K562 (cell line): ENCODE results near the gene SYMPK. TPM values are rescaled to one million over a fixed set of nuclear protein-coding genes. Genes with fewer than 3 reads are reported as not detected.

Source experiments
- BCL6 ChIP-seq: fragments of 250-450 bp; sonication (Bioruptor Pico); IDR thresholded peaks from 2 replicates; pipeline ENCODE4 v1.4.0; 2020
- BRD9 ChIP-seq: fragments of 450-650 bp; IDR thresholded peaks from 2 replicates; pipeline ENCODE4 v1.6.1; 2018; ENCODE audit warnings: low read depth; ENCODE audit not compliant: partially characterized antibody
- CBX1 ChIP-seq: sonication (generic); IDR thresholded peaks from 2 replicates; pipeline ENCODE4 v1.6.1; 2016; ENCODE audit warnings: antibody characterized with exemption, low read depth, mild to moderate bottlenecking
- CC2D1A ChIP-seq: fragments of 450-650 bp; IDR thresholded peaks from 2 replicates; pipeline ENCODE4 v1.6.1; 2017; ENCODE audit warnings: mild to moderate bottlenecking
- CXXC5 ChIP-seq: fragments of 250-450 bp; sonication (Bioruptor Pico); IDR thresholded peaks from 2 replicates; pipeline ENCODE4 v1.8.0; 2022; ENCODE audit warnings: inconsistent platforms, mild to moderate bottlenecking, moderate library complexity
- EGR1 ChIP-seq: fragments of 450-650 bp; conservative IDR thresholded peaks from 2 replicates; pipeline ENCODE4 v1.6.1; 2017; ENCODE audit warnings: mild to moderate bottlenecking
- ELF2 ChIP-seq: fragments of 250-450 bp; sonication (Bioruptor Pico); IDR thresholded peaks from 2 replicates; pipeline ENCODE4 v1.5.0; 2021; ENCODE audit warnings: mild to moderate bottlenecking
- GABPB1 ChIP-seq: sonication (generic); formaldehyde crosslinking; IDR thresholded peaks from 2 replicates; pipeline ENCODE4 v1.8.0; 2022; ENCODE audit warnings: mild to moderate bottlenecking, missing genetic modification reagents
- HNRNPLL ChIP-seq: fragments of 200-400 bp; formaldehyde crosslinking; IDR thresholded peaks from 2 replicates; pipeline ENCODE4 v1.6.1; 2017; ENCODE audit warnings: low read length, low read depth, mild to moderate bottlenecking; ENCODE audit not compliant: poor library complexity, severe bottlenecking
- IRF2 ChIP-seq: sonication (generic); formaldehyde crosslinking; IDR thresholded peaks from 2 replicates; pipeline ENCODE4 v1.8.1; 2022; ENCODE audit warnings: mild to moderate bottlenecking, missing genetic modification reagents
- MEF2A ChIP-seq: IDR thresholded peaks from 2 replicates; pipeline ENCODE4 v1.6.1; 2011; ENCODE audit warnings: low read depth, mild to moderate bottlenecking, low read length, moderate library complexity; ENCODE audit not compliant: control insufficient read depth
- MTA3 ChIP-seq: fragments of 450-650 bp; formaldehyde crosslinking; IDR thresholded peaks from 2 replicates; pipeline ENCODE4 v1.6.1; 2017; ENCODE audit warnings: mild to moderate bottlenecking, borderline replicate concordance
- NCOA4 ChIP-seq: fragments of 450-650 bp; IDR thresholded peaks from 2 replicates; pipeline ENCODE4 v1.6.1; 2018; ENCODE audit warnings: mild to moderate bottlenecking; ENCODE audit not compliant: partially characterized antibody
- NFIX ChIP-seq: fragments of 250-450 bp; sonication (Bioruptor Pico); IDR thresholded peaks from 2 replicates; pipeline ENCODE4 v1.4.0; 2020; ENCODE audit warnings: low read depth, mild to moderate bottlenecking, moderate library complexity
- NR2C1 ChIP-seq, 2 experiments: fragments of 450-650 bp; IDR thresholded peaks; 2 replicates each; pipeline ENCODE4 v1.6.1; 2017; ENCODE audit warnings: mild to moderate bottlenecking in 2 of 2, antibody characterized with exemption in 1 of 2, inconsistent platforms in 1 of 2, missing compliant biosample characterization in 1 of 2, missing genetic modification characterization in 1 of 2
- NR4A1 ChIP-seq, 2 experiments: fragments of 250-450 bp in 1 of 2; fragments of 450-650 bp in 1 of 2; sonication (Bioruptor Pico) in 1 of 2; IDR thresholded peaks; 2 replicates each; pipeline versions ENCODE4 v1.4.0 to v1.6.1; 2016 to 2020; ENCODE audit warnings: mild to moderate bottlenecking in 2 of 2, missing compliant biosample characterization in 1 of 2, missing genetic modification characterization in 1 of 2, moderate library complexity in 1 of 2
- POLR3A ChIP-seq: IDR thresholded peaks from 2 replicates; pipeline ENCODE4 v1.6.1; 2011; ENCODE audit warnings: borderline replicate concordance, mild to moderate bottlenecking, moderate library complexity; ENCODE audit not compliant: insufficient read length, insufficient read depth; ENCODE audit errors: extremely low read depth
- PPARD ChIP-seq: fragments of 250-450 bp; sonication (Bioruptor Pico); IDR thresholded peaks from 2 replicates; pipeline ENCODE4 v1.8.0; 2022; ENCODE audit warnings: inconsistent platforms, mild to moderate bottlenecking, moderate library complexity
- RBM25 ChIP-seq: fragments of 200-400 bp; formaldehyde crosslinking; IDR thresholded peaks from 2 replicates; pipeline ENCODE4 v1.6.1; 2018; ENCODE audit warnings: low read length, low read depth, moderate library complexity; ENCODE audit not compliant: severe bottlenecking
- SNIP1 ChIP-seq: fragments of 450-650 bp; IDR thresholded peaks from 2 replicates; pipeline ENCODE4 v1.7.1; 2017; ENCODE audit warnings: low read depth, mild to moderate bottlenecking
- TAF9B ChIP-seq: fragments of 450-650 bp; IDR thresholded peaks from 2 replicates; pipeline ENCODE4 v1.6.1; 2018; ENCODE audit warnings: mild to moderate bottlenecking; ENCODE audit not compliant: partially characterized antibody
- TEAD4 ChIP-seq, 2 experiments: sonication (generic) in 1 of 2; formaldehyde crosslinking in 1 of 2; IDR thresholded peaks; 2 replicates each; pipeline versions ENCODE4 v1.6.1 to v1.8.0; 2012 to 2022; ENCODE audit warnings: borderline replicate concordance in 1 of 2, inconsistent platforms in 1 of 2, low read length in 1 of 2, mild to moderate bottlenecking in 1 of 2, missing genetic modification reagents in 1 of 2
- ZNF124 ChIP-seq: sonication (generic); formaldehyde crosslinking; IDR thresholded peaks from 2 replicates; pipeline ENCODE4 v1.8.1; 2022; ENCODE audit warnings: missing genetic modification reagents
- ZNF134 ChIP-seq: fragments of 250-450 bp; sonication (Bioruptor Pico); conservative IDR thresholded peaks from 2 replicates; pipeline ENCODE4 v1.4.0; 2020
- ZNF253 ChIP-seq: fragments of 250-450 bp; sonication (Bioruptor Pico); conservative IDR thresholded peaks from 2 replicates; pipeline ENCODE4 v1.6.1; 2021; ENCODE audit warnings: mild to moderate bottlenecking
- ZNF717 ChIP-seq: fragments of 250-450 bp; sonication (Bioruptor Pico); IDR thresholded peaks from 2 replicates; pipeline ENCODE4 v1.5.0; 2021
- polyA plus RNA-seq, 8 experiments: library from polyadenylated mRNA; depleted of rRNA in 4 of 8; stranded (reverse) in 5 of 8; unstranded in 3 of 8; fragments of >200 nt; fragmentation: Nextera tagmentation in 2 of 8; fragmentation: Illumina TruSeq in 1 of 8; extraction: Ambion mirVana in 2 of 8; extraction: Trizol in 1 of 8; gene quantifications; 2 replicates each; pipeline versions ENCODE4 v1.2.1 to v1.2.3, GENCODE V29; 2011 to 2014; ENCODE audit warnings: inconsistent platforms in 1 of 8, missing spikeins in 1 of 8
- total RNA-seq, 7 experiments: library from RNA; depleted of rRNA in 6 of 7; stranded (reverse); fragments of >200 nt in 6 of 7; fragmentation: Illumina TruSeq in 2 of 7; extraction: Trizol in 2 of 7; gene quantifications; 2 replicates each; pipeline versions ENCODE4 v1.2.1 to v1.2.3, GENCODE V29; 2011 to 2021; ENCODE audit warnings: low replicate concordance in 1 of 7
- TF ChIP-seq, protein P1 (sequence below): sonication (generic); formaldehyde crosslinking; IDR thresholded peaks from 2 replicates; pipeline ENCODE4 v1.5.0; 2020; ENCODE audit warnings: missing genetic modification reagents
- TF ChIP-seq, protein P2 (sequence below): fragments of 450-650 bp; IDR thresholded peaks from 2 replicates; pipeline ENCODE4 v1.6.1; 2016; ENCODE audit warnings: low read depth, mild to moderate bottlenecking, moderate library complexity

The SYMPK gene
- total and polyA plus RNA-seq, 9 of the 15 experiments (the other 6 are each of a cell fraction or from before 2014, with no cell fraction given): 0.73 to 95.5 (median 58.4) TPM

DNA sequence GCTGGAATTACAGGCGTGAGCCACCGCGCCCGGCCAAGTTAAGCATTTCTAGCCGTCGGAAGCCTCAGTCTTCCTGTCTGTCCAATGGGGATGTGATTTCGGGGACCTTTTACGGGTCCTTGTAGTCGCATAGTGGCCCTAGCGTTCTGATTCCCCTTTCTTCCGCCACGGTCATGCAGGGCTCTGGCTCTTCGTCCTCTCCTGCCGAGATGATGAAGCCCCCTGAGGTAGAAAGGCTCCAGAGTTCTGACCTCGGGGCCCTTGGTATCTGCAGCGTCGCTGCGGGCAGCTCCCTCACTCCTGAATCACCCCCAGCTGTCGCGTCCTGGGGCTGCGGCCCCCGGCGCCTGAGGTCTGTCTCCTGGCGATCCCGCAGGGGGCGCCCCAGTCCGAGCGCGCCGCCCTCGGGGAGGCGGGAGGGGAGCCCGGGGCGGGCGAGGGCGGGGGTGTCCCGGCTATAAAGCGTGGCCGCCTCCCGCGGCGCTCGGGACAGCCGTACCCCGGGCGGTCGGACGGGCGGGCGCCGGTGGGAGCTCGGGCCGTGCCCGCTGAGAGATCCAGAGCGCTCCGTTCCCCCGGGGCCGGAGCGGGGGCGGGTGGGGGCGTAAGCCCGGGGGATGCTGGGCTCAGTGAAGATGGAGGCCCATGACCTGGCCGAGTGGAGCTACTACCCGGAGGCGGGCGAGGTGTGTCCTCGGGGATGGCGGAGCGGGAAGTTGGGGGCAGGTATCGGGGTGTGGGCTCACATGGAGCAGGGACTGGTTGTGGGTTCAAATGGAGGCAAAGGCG lies 1.1 kb upstream of the SYMPK start, which contains the start of gene FOXA3 (continued):
- TF ChIP-seq CXXC5 (CRISPR knock-in tag) (peak; percentile 66), MEF2A (0 out of 2 replicates have a peak, but pooled peaks have one; percentile 24), ZNF134 (CRISPR knock-in tag) (no peak), ZNF717 (CRISPR knock-in tag) (no peak), CC2D1A (peak; percentile 76; the same call in 1 of the 2 replicates), NR2C1 (IDR thresholded peaks at IDR 0.05) (no peak), NR2C1 (tag; IDR thresholded peaks at IDR 0.05) (no peak), TEAD4 (IDR thresholded peaks at IDR 0.05; ENCODE audit: low read length) (0 out of 2 replicates have a peak, but pooled peaks have one; percentile 7), TEAD4 (CRISPR knock-in tag; IDR thresholded peaks at IDR 0.05; ENCODE audit: borderline replicate concordance) (no peak), TAF9B (no peak), GABPB1 (CRISPR knock-in tag) (peak; percentile 66; the same call in 1 of the 2 replicates), BRD9 (no peak), NR4A1 (CRISPR knock-in tag; IDR thresholded peaks at IDR 0.05) (no peak), NR4A1 (tag; IDR thresholded peaks at IDR 0.05) (no peak), HNRNPLL (no peak), IRF2 (CRISPR knock-in tag) (no peak), SNIP1 (no peak), RBM25 (peak; percentile 84), MTA3 (no peak; the same call in 1 of the 2 replicates), POLR3A (no peak), BCL6 (no peak), PPARD (CRISPR knock-in tag) (no peak), ZNF253 (CRISPR knock-in tag) (no peak), NCOA4 (no peak), NFIX (CRISPR knock-in tag) (no peak), ELF2 (CRISPR knock-in tag) (no peak), EGR1 (peak; percentile 87), CBX1 (peak; percentile 99), ZNF124 (CRISPR knock-in tag) (no peak)
- TF ChIP-seq, protein P1, sequence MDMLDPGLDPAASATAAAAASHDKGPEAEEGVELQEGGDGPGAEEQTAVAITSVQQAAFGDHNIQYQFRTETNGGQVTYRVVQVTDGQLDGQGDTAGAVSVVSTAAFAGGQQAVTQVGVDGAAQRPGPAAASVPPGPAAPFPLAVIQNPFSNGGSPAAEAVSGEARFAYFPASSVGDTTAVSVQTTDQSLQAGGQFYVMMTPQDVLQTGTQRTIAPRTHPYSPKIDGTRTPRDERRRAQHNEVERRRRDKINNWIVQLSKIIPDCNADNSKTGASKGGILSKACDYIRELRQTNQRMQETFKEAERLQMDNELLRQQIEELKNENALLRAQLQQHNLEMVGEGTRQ (CRISPR knock-in tag): no peak
- TF ChIP-seq, protein P2, sequence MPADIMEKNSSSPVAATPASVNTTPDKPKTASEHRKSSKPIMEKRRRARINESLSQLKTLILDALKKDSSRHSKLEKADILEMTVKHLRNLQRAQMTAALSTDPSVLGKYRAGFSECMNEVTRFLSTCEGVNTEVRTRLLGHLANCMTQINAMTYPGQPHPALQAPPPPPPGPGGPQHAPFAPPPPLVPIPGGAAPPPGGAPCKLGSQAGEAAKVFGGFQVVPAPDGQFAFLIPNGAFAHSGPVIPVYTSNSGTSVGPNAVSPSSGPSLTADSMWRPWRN: no peak
